ENCODE results near the gene UNC93B1.

The UNC93B1 gene

DNA sequence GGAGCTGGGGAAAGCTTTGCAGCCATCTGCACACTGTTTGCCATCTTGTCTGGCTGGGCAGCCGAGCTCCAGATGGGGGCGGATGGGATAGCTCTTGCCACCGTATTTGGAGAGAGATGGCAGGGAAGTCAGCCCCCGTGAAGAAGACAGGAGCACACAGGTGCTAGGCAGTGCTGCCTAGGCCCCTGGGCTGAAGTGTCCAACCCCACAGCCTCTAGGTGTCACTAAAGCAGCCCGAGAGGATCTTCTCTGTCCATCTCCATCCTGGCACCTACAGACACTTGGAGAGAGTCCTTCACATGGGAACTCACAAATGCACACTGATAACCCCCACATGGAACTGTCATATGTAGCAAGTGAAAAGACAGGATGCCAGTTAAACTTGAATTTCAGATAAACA is 60.5 kb downstream of the UNC93B1 start:
- DNase-seq, result peak in 1 of 51 donors; percentile 9
